Renal pelvis (tissue), 4 donors: ENCODE measurements around the gene SRP68. TPM values are rescaled to one million over a fixed set of nuclear protein-coding genes. Genes with fewer than 3 reads are reported as not detected.

ENCODE experiments used
- DNase-seq: peaks from one replicate; pipeline ENCODE4 v3.0.0-alpha.2; 2013
- polyA plus RNA-seq, 3 donors: library from polyadenylated mRNA; unstranded; fragments of 120-200 nt; gene quantifications; one replicate each; pipeline ENCODE4 v1.2.1, GENCODE V29; 2013; ENCODE audit not compliant: insufficient read length in 3 of 3

SRP68 gene
- polyA plus RNA-seq, 3 donors, result 97.6 to 109 (median 106) TPM

DNA sequence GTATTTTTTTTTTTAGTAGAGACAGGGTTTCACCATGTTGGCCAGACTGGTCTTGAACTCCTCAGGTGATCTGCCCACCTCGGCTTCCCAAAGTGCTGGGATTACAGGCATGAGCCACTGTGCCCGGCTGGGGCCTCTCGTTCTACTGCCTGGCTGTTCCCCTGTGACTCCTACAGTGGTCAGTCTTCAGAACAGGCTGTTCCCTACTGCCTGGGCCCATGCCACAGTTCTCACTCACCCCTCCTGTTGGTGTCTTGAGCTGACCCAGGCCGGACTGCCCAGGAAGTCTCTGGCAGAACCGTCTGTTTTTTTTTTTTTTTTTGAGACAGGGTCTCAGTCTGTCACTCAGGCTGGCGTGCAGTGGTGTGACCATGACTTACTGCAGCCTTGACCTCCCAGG lies 68.4 kb downstream of the SRP68 start:
- DNase-seq, result no peak

DNA sequence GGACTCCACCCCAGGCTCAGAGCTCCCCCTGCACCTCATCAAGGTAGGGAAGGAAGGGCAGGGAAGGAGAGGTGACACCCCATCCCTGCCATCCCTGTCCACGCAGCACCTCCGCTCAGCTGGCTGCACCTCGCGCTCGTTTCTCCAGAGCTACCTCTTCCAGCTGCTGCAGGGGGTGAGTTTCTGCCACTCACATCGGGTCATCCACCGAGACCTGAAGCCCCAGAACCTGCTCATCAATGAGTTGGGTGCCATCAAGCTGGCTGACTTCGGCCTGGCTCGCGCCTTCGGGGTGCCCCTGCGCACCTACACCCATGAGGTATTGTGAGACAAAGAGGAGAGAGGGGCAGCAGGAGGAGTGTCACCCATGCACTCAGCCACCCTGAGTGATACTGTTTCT lies 70.2 kb downstream of the SRP68 start:
- no peak for DNase-seq

DNA sequence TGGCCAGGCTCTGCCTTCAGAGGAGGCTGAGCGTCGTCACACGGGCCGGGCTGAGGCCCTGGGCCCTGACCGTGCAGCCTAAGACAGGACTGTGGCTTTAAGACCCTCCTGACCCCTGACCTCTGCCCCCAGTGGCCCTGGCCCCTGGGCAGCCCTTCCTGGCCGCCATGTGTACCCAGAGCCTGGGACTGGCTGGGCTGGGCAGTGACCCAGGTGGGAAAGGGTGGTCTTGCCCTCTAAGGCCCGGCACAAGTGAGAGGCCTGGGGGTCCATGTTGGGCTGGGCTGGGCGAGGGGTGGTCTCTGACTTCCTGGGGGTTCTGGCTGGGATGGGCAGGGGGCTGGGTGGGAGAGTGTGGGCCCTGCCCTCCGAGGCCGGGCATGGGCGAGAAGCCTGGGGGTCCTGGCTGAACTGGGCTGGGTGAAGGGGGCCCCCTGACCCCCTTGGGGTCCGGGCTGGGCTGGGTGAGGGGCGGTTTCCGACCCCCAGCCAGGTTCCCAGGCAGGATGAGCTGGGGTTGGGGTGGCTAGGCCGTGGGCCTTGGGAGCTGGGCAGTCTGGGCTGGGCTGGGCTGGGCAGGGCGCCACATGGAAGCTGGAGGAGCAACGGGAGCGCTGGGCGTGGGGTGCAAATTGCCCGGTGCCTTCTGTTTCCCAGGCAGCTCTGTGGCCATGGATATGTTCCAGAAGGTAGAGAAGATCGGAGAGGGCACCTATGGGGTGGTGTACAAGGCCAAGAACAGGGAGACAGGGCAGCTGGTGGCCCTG lies 71.4 kb downstream of the SRP68 start, which contains the start of gene CDK3:
Gene CDK3, plus strand, starts transcription at position 101 of the 767 bp plus-strand sequence. Its CDS starts 571 bp downstream, at position 672.
- no peak for DNase-seq

DNA sequence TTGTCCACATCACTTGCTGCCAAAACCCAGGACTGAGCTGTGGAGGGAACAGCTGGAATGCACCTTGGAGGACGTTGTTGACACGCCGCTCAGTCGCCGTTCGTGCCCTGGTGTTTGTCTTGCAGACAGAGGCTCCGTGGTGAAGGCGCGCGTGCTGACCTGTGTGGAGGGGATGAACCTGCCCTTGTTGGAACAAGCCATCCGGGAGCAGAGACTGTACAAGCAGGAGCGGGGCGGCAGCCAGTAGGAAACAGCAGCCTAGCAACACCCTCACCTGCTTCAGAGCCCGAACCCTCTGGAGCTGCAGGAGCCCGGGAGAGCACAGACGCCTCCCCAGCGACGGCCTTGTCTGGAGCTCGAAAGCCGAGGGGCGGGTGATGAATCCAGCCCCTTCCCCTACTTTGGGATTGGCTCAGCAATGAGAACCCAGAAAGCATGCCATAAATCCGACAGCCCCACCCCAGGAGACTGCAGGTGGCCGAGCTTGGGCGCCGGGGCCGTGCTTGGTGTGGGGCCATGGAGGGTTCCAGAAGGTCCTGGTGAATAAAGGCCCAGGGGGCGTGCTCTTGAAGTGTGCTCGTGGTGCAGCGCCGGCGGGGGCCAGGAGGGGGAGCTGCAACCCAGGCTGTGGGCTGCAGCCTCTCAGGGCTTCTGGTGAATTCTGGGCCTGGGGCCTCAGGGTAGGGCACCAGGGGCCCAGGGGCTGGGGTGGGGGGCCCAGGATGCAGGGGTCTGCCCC lies 72.1 kb downstream of the SRP68 start:
- no peak for DNase-seq

DNA sequence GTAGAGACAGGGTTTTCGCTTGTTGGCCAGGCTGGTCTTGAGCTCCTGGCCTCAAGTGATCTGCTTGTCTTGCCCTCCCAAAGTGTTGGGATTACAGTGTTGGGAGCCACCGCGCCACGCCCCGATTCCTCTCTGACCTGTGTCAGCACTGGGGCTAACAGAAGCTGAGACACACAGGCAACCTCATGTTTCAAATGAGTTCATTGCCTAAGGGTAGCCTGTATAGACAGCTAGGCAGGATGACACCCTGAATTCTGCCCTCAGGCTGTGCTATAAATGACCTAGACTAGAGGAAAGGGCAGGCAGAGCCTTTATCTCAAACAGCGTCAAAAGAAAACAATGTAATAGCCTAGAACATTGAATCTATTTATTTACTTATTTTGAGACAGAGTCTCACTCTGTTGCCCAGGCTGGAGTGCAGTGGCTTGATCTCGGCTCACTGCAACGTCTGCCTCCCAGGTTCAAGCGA lies 74.0 kb downstream of the SRP68 start:
- no peak for DNase-seq

DNA sequence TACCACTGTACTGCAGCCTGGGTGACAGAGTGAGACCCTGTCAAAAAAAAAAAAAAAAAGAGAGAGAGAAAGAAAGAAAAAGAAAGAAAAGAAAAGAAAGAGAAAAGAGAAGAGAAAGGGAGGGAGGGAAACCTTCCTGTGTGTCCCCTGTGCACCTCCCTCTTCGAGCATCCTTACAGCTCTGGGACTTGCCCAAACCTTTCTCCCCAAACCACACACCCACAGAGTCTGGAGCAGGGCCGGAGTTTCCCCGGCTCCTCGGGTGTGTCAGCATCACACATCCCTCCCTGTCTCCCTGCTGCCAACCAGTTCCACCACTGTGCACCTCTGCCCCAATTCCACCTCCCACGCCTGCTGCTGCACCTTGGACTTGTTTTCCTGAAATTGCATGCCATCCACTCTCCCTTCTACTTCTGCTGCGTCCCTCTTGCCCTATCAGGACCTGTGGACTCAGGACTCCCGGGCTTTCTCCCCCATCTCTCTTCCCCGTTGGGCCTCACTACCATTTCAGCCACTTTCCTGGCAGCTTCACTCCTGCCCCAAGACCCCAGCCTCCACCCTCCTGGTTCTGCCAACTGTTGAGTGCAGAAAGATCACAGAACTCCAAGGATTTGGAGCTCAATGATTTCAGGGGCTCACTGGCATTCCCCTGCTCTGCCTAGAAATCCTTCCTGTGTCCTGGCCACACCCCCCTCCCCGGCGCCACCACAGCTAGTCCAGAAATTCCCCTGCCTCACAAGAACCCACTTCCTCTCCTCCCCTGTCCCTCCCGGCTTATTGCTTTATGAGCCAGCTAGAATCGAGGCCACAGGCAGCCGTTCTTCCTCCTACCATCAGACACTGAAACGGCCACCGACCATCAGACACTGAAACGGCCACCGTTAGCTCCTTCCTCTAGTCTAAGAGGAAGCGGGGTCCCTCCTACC lies 75.4 kb downstream of the SRP68 start:
- DNase-seq, result no peak

DNA sequence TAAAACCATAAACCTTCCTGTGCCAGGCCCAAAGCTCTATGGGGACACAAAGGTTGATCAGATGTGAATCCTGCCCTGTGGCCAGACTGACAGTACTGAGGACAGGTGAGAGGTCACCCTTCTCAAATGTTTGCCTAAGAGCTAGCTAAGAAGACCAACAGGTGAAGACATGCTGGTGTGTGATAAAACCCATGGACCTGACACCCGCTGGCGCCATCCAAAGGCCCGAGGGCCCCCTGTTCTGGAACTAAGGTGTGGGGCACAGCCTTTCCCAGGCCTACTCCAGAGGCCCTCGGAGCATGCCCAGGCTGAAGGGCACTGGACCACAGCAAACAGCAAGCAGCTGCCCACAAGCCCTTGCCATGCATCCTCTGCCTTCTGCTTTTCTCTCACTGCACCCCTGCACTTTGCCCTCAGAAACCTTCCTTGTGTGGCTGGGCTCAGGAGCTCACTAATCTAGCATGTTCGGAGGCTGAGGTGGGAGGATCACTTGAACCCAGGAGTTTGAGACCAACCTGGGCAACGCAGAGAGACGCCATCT lies 76.9 kb downstream of the SRP68 start:
- DNase-seq, result no peak

DNA sequence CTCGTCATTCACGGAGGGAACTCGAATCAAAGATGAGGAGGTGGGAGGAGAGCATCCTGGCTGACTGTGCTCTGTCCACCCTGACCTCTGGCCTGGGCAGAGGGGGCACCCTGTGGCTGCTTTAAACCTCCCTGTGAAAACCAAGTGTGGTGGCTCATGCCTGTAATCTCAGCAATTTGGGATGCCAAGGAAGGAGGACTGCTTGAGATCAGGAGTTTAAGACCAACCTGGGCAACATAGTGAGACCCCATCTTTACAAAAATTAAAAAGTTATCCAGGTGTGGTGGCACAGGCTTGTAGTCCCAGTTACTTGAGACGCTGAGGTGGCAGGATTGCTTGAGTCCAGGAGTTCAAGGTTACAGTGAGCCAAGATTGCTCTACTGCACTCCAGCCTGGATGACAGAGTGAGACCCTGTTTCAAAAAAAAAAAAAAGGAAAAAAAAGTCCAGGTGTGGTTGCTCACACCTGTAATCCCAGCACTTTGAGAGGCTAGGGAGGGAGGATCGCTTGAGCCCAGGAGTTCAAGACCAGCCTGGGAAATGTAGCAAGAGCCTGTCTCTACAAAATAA lies 77.4 kb downstream of the SRP68 start:
- DNase-seq, result no peak

DNA sequence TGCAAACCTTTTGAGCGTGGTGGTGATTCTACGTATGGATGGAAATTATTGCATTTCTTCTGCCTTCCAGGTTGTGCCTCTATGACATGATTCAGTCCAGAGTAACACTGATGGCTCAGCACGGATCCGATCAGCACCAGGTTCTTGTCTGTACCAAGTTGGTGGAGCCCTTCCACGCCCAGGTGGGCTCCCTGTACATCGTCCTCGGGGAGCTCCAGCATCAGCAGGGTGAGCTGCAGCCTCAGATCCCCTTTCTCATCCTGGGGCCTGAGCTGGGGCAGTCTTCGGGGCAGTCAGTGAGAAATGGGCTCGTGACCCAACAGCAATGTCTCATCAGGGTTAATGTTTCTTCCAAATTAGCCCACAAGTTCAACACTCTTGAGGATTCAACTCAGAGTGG lies 80.9 kb downstream of the SRP68 start:
- no peak for DNase-seq

Other genes starting within 250 kb of the SRP68 start
- 1 to 10 TPM; 4.8 to 6.6 (median 6.3) TPM for gene UNC13D, start 228.1 kb downstream of the SRP68 start, polyA plus RNA-seq
- 10 to 100 TPM; 82.9 to 89.7 (median 88.1) TPM for gene WBP2, start 217.2 kb downstream of the SRP68 start, polyA plus RNA-seq
- 1 to 10 TPM; 7.5 to 9.5 (median 7.8) TPM for gene TRIM47, start 193.9 kb downstream of the SRP68 start, polyA plus RNA-seq
- gene TRIM65, start 175.6 kb downstream of the SRP68 start, polyA plus RNA-seq, result 10 to 100 TPM; 14.6 to 16.7 (median 16.3) TPM
- 100 to 1,000 TPM in 1 of 3 donors, 10 to 100 TPM in 2; 91.2 to 114 (median 97.4) TPM for gene MRPL38, start 167.6 kb downstream of the SRP68 start, polyA plus RNA-seq
- gene FBF1, start 131.5 kb downstream of the SRP68 start, polyA plus RNA-seq, result 10 to 100 TPM in 2 of 3 donors, 1 to 10 TPM in 1; 9.7 to 13.3 (median 13.1) TPM
- gene ACOX1, start 93.4 kb downstream of the SRP68 start, polyA plus RNA-seq, result 10 to 100 TPM; 30.1 to 42.2 (median 35.1) TPM
- gene TEN1, start 93.3 kb downstream of the SRP68 start, polyA plus RNA-seq, result 10 to 100 TPM; 23.5 to 27.0 (median 25.5) TPM
- gene CDK3, start 71.7 kb downstream of the SRP68 start, polyA plus RNA-seq, result 10 to 100 TPM; 17.4 to 23.0 (median 21.9) TPM
- gene EVPL, start 45.2 kb downstream of the SRP68 start, polyA plus RNA-seq, result 10 to 100 TPM; 24.4 to 25.9 (median 25.4) TPM
- under 1 TPM; 0.24 to 0.87 (median 0.33) TPM for gene GALR2, start 2.3 kb upstream of the SRP68 start, polyA plus RNA-seq
- 10 to 100 TPM; 13.4 to 30.9 (median 27.1) TPM for gene ZACN, start 6.7 kb upstream of the SRP68 start, polyA plus RNA-seq
- 100 to 1,000 TPM; 141 to 194 (median 166) TPM for gene EXOC7, start 31.3 kb upstream of the SRP68 start, polyA plus RNA-seq
- 10 to 100 TPM; 28.2 to 31.7 (median 31.5) TPM for gene FOXJ1, start 68.7 kb upstream of the SRP68 start, polyA plus RNA-seq
- 10 to 100 TPM; 27.6 to 33.2 (median 33.0) TPM for gene RNF157, start 168.0 kb upstream of the SRP68 start, polyA plus RNA-seq
- gene UBALD2, start 192.8 kb upstream of the SRP68 start, polyA plus RNA-seq, result 10 to 100 TPM; 34.5 to 47.6 (median 47.3) TPM
- gene QRICH2, start 235.8 kb upstream of the SRP68 start, polyA plus RNA-seq, result 10 to 100 TPM in 1 of 3 donors, 1 to 10 TPM in 2; 9.3 to 10.2 (median 9.9) TPM